NCI-H69 (cell line): Measurements from ENCODE around the gene PCMT1.
"Not testable (repeated sequence)": the region's sequence is repeated elsewhere in the genome, so short reads cannot be mapped to it uniquely, and the experiment has no call there.

ENCODE experiments used
- DNase-seq: peaks from one replicate; lab custom pipeline; 2025; lab: John Stamatoyannopoulos, UW

The PCMT1 gene

GRCh38 chr6:149750136-149750609, 632 bp downstream of the PCMT1 start:
- DNase-seq, result peak; percentile 90

GRCh38 chr6:149751239-149751638, 1.7 kb downstream of the PCMT1 start:
- no peak for DNase-seq

GRCh38 chr6:149751920-149752319, 2.4 kb downstream of the PCMT1 start:
- DNase-seq, result not testable (repeated sequence)

GRCh38 chr6:149752600-149753373, 3.2 kb downstream of the PCMT1 start:
- DNase-seq, result no peak

- not testable (repeated sequence) for DNase-seq
Observed at GRCh38 chr6:149753374-149753637, 3.8 kb downstream of the PCMT1 start.

GRCh38 chr6:149754548-149754947, 5.0 kb downstream of the PCMT1 start:
- DNase-seq, result no peak

- no peak for DNase-seq
Observed at GRCh38 chr6:149755300-149756260, 6.0 kb downstream of the PCMT1 start.

- no peak for DNase-seq
Observed at GRCh38 chr6:149756261-149756636, 6.7 kb downstream of the PCMT1 start.

GRCh38 chr6:149761438-149761837, 11.9 kb downstream of the PCMT1 start:
- no peak for DNase-seq

GRCh38 chr6:149763866-149764265, 14.3 kb downstream of the PCMT1 start:
- DNase-seq, result no peak

GRCh38 chr6:149766156-149766769, 16.7 kb downstream of the PCMT1 start:
- no peak for DNase-seq

GRCh38 chr6:149769676-149770075, 20.1 kb downstream of the PCMT1 start:
- DNase-seq, result no peak

- DNase-seq, result no peak
Observed at GRCh38 chr6:149771185-149771584, 21.6 kb downstream of the PCMT1 start.

- DNase-seq, result no peak
Observed at GRCh38 chr6:149771925-149772324, 22.4 kb downstream of the PCMT1 start.

- no peak for DNase-seq
Observed at GRCh38 chr6:149777624-149778023, 28.1 kb downstream of the PCMT1 start.

GRCh38 chr6:149779644-149779963, 30.1 kb downstream of the PCMT1 start:
- DNase-seq, result no peak

- DNase-seq, result no peak
Observed at GRCh38 chr6:149781715-149782114, 32.2 kb downstream of the PCMT1 start.

- DNase-seq, result no peak
Observed at GRCh38 chr6:149782337-149782736, 32.8 kb downstream of the PCMT1 start.

GRCh38 chr6:149783551-149783950, 34.0 kb downstream of the PCMT1 start:
- no peak for DNase-seq

GRCh38 chr6:149806127-149806526, 56.6 kb downstream of the PCMT1 start:
- no peak for DNase-seq

- no peak for DNase-seq
Observed at GRCh38 chr6:149809798-149810197, 60.3 kb downstream of the PCMT1 start.

GRCh38 chr6:149813351-149813750, 63.8 kb downstream of the PCMT1 start:
- no peak for DNase-seq

- DNase-seq, result no peak
Observed at GRCh38 chr6:149815788-149816187, 66.2 kb downstream of the PCMT1 start.
